Measurements from ENCODE around the gene RSRC1. TPM values are rescaled to one million over a fixed set of nuclear protein-coding genes. Genes with fewer than 3 reads are reported as not detected.
A peak's percentile ranks its signal among the peaks of the same experiment; 100 is the strongest.
"Not testable (repeated sequence)": the region's sequence is repeated elsewhere in the genome, so short reads cannot be mapped to it uniquely, and the experiment has no call there.

RSRC1 gene
- total and polyA plus RNA-seq, 9 donors = 20.6 to 41.2 (median 22.2) TPM

GRCh38 chr3:158408518-158408897 is 298.6 kb downstream of the RSRC1 start:
- H3K36me3 ChIP-seq (ENCODE audit: control insufficient read depth, insufficient read depth, low read length); H3K27ac ChIP-seq (ENCODE audit: low read length); H3K9me3 ChIP-seq (replicated peaks; ENCODE audit: control insufficient read depth, low read depth, low read length); H3K4me3 ChIP-seq (ENCODE audit: low read length); H3K4me1 ChIP-seq (ENCODE audit: control insufficient read depth, insufficient read depth, low read length); H3K27me3 ChIP-seq (ENCODE audit: control insufficient read depth, insufficient read depth, low read length): not testable (repeated sequence)
- peak; percentile 56 for DNase-seq
- 15% methylated on average over 2 of the region's 5 CpGs for WGBS (ENCODE audit: insufficient coverage)

GRCh38 chr3:158418035-158418434 is 308.1 kb downstream of the RSRC1 start:
- Histone ChIP-seq H3K4me1 (ENCODE audit: control insufficient read depth, insufficient read depth, low read length) (no peaks in the 10 kb centered on the region), H3K9me3 (replicated peaks; ENCODE audit: control insufficient read depth, low read depth, low read length) (no peaks in the 10 kb centered on the region), H3K36me3 (ENCODE audit: control insufficient read depth, insufficient read depth, low read length) (no peaks in the 10 kb centered on the region), H3K4me3 (ENCODE audit: low read length) (no peak overlapping the region), H3K27ac (ENCODE audit: low read length) (no peak overlapping the region), H3K27me3 (ENCODE audit: control insufficient read depth, insufficient read depth, low read length) (no peaks in the 10 kb centered on the region)
- DNase-seq = no peak

- no peaks in the 10 kb centered on the region for H3K27me3 ChIP-seq (ENCODE audit: control insufficient read depth, insufficient read depth, low read length)
- WGBS (ENCODE audit: insufficient coverage) = no CpG with 5 or more reads among the region's 5 CpGs
- no peaks in the 10 kb centered on the region for H3K36me3 ChIP-seq (ENCODE audit: control insufficient read depth, insufficient read depth, low read length)
- H3K27ac ChIP-seq (ENCODE audit: low read length) = no peak overlapping the region
- H3K9me3 ChIP-seq (replicated peaks; ENCODE audit: control insufficient read depth, low read depth, low read length) = no peaks in the 10 kb centered on the region
- no peak overlapping the region for H3K4me3 ChIP-seq (ENCODE audit: low read length)
- H3K4me1 ChIP-seq (ENCODE audit: control insufficient read depth, insufficient read depth, low read length) = no peaks in the 10 kb centered on the region
- no peak for DNase-seq
Observed at GRCh38 chr3:158419820-158420653, 310.1 kb downstream of the RSRC1 start.

GRCh38 chr3:158420654-158421396 is 310.9 kb downstream of the RSRC1 start:
- Histone ChIP-seq H3K36me3 (ENCODE audit: control insufficient read depth, insufficient read depth, low read length) (no peaks in the 10 kb centered on the region), H3K4me3 (ENCODE audit: low read length) (no peak overlapping the region), H3K4me1 (ENCODE audit: control insufficient read depth, insufficient read depth, low read length) (no peaks in the 10 kb centered on the region), H3K9me3 (replicated peaks; ENCODE audit: control insufficient read depth, low read depth, low read length) (no peaks in the 10 kb centered on the region), H3K27me3 (ENCODE audit: control insufficient read depth, insufficient read depth, low read length) (no peaks in the 10 kb centered on the region), H3K27ac (ENCODE audit: low read length) (no peak overlapping the region)
- no peak for DNase-seq
- WGBS (ENCODE audit: insufficient coverage) = 93% methylated on average over 2 of the region's 3 CpGs

- WGBS (ENCODE audit: insufficient coverage) = no CpG with 5 or more reads among the region's 1 CpG
- Histone ChIP-seq H3K9me3 (replicated peaks; ENCODE audit: control insufficient read depth, low read depth, low read length) (no peaks in the 10 kb centered on the region), H3K27me3 (ENCODE audit: control insufficient read depth, insufficient read depth, low read length) (no peaks in the 10 kb centered on the region), H3K4me1 (ENCODE audit: control insufficient read depth, insufficient read depth, low read length) (no peaks in the 10 kb centered on the region), H3K36me3 (ENCODE audit: control insufficient read depth, insufficient read depth, low read length) (no peaks in the 10 kb centered on the region), H3K27ac (ENCODE audit: low read length) (no peak overlapping the region), H3K4me3 (ENCODE audit: low read length) (no peak overlapping the region)
- DNase-seq = no peak
Observed at GRCh38 chr3:158430448-158430847, 320.6 kb downstream of the RSRC1 start.

- H3K4me1 ChIP-seq (ENCODE audit: control insufficient read depth, insufficient read depth, low read length) = no peaks in the 10 kb centered on the region
- H3K9me3 ChIP-seq (replicated peaks; ENCODE audit: control insufficient read depth, low read depth, low read length) = no peaks in the 10 kb centered on the region
- no peak overlapping the region for H3K4me3 ChIP-seq (ENCODE audit: low read length)
- DNase-seq = no peak
- H3K36me3 ChIP-seq (ENCODE audit: control insufficient read depth, insufficient read depth, low read length) = no peaks in the 10 kb centered on the region
- no peak overlapping the region for H3K27ac ChIP-seq (ENCODE audit: low read length)
- H3K27me3 ChIP-seq (ENCODE audit: control insufficient read depth, insufficient read depth, low read length) = no peaks in the 10 kb centered on the region
Observed at GRCh38 chr3:158430968-158431367, 321.1 kb downstream of the RSRC1 start.

- no peak for DNase-seq
- Histone ChIP-seq H3K27me3 (ENCODE audit: control insufficient read depth, insufficient read depth, low read length) (no peaks in the 10 kb centered on the region), H3K9me3 (replicated peaks; ENCODE audit: control insufficient read depth, low read depth, low read length) (no peaks in the 10 kb centered on the region), H3K36me3 (ENCODE audit: control insufficient read depth, insufficient read depth, low read length) (no peaks in the 10 kb centered on the region), H3K27ac (ENCODE audit: low read length) (no peak overlapping the region), H3K4me3 (ENCODE audit: low read length) (no peak overlapping the region), H3K4me1 (ENCODE audit: control insufficient read depth, insufficient read depth, low read length) (no peaks in the 10 kb centered on the region)
- 70% methylated on average over 2 of the region's 3 CpGs for WGBS (ENCODE audit: insufficient coverage)
Observed at GRCh38 chr3:158431829-158432228, 321.9 kb downstream of the RSRC1 start.

- WGBS (ENCODE audit: insufficient coverage) = no CpG with 5 or more reads among the region's 4 CpGs
- Histone ChIP-seq H3K9me3 (replicated peaks; ENCODE audit: control insufficient read depth, low read depth, low read length) (no peaks in the 10 kb centered on the region), H3K27me3 (ENCODE audit: control insufficient read depth, insufficient read depth, low read length) (no peaks in the 10 kb centered on the region), H3K4me3 (ENCODE audit: low read length) (no peak overlapping the region), H3K4me1 (ENCODE audit: control insufficient read depth, insufficient read depth, low read length) (no peaks in the 10 kb centered on the region), H3K27ac (ENCODE audit: low read length) (no peak overlapping the region), H3K36me3 (ENCODE audit: control insufficient read depth, insufficient read depth, low read length) (no peaks in the 10 kb centered on the region)
- DNase-seq = peak; percentile 86
Observed at GRCh38 chr3:158434412-158435038, 324.6 kb downstream of the RSRC1 start.

GRCh38 chr3:158443632-158444031 is 333.7 kb downstream of the RSRC1 start:
- H3K27me3 ChIP-seq (ENCODE audit: control insufficient read depth, insufficient read depth, low read length) = no peaks in the 10 kb centered on the region
- no peak for DNase-seq
- no peaks in the 10 kb centered on the region for H3K9me3 ChIP-seq (replicated peaks; ENCODE audit: control insufficient read depth, low read depth, low read length)
- H3K27ac ChIP-seq (ENCODE audit: low read length) = no peak overlapping the region
- WGBS (ENCODE audit: insufficient coverage) = no CpG with 5 or more reads among the region's 1 CpG
- H3K36me3 ChIP-seq (ENCODE audit: control insufficient read depth, insufficient read depth, low read length) = no peaks in the 10 kb centered on the region
- H3K4me3 ChIP-seq (ENCODE audit: low read length) = no peak overlapping the region
- H3K4me1 ChIP-seq (ENCODE audit: control insufficient read depth, insufficient read depth, low read length) = no peaks in the 10 kb centered on the region

GRCh38 chr3:158447408-158447807 is 337.5 kb downstream of the RSRC1 start:
- Histone ChIP-seq H3K27ac (ENCODE audit: low read length) (no peak overlapping the region), H3K4me3 (ENCODE audit: low read length) (no peak overlapping the region), H3K36me3 (ENCODE audit: control insufficient read depth, insufficient read depth, low read length) (no peaks in the 10 kb centered on the region), H3K4me1 (ENCODE audit: control insufficient read depth, insufficient read depth, low read length) (no peaks in the 10 kb centered on the region), H3K9me3 (replicated peaks; ENCODE audit: control insufficient read depth, low read depth, low read length) (no peaks in the 10 kb centered on the region), H3K27me3 (ENCODE audit: control insufficient read depth, insufficient read depth, low read length) (no peaks in the 10 kb centered on the region)
- no peak for DNase-seq

All from muscle of leg (tissue), 11 donors.